ENCODE measurements around the gene PRDM4.

The PRDM4 gene

GRCh38 chr12:107760809-107761501 lies at the start of gene PRDM4:
Gene PRDM4 (minus strand): TSS chr12:107761137. CDS start chr12:107760515, 622 bp downstream.
- DNase-seq (ENCODE audit: low read depth in 2 of 2) = peak; percentile 76 to 80

- DNase-seq (ENCODE audit: low read depth in 2 of 2) = no peak
Observed at GRCh38 chr12:107807471-107808150, 46.7 kb upstream of the PRDM4 start.

GRCh38 chr12:107805488-107806180 lies 44.7 kb upstream of the PRDM4 start:
- DNase-seq (ENCODE audit: low read depth in 2 of 2) = no peak

GRCh38 chr12:107803092-107803491 lies 42.2 kb upstream of the PRDM4 start:
- DNase-seq (ENCODE audit: low read depth in 2 of 2) = no peak

- DNase-seq (ENCODE audit: low read depth in 2 of 2) = no peak
Observed at GRCh38 chr12:107801150-107801549, 40.2 kb upstream of the PRDM4 start.

- DNase-seq (ENCODE audit: low read depth in 2 of 2) = no peak
Observed at GRCh38 chr12:107798580-107798979, 37.6 kb upstream of the PRDM4 start.

- no peak for DNase-seq (ENCODE audit: low read depth in 2 of 2)
Observed at GRCh38 chr12:107794451-107794850, 33.5 kb upstream of the PRDM4 start.

GRCh38 chr12:107791465-107792089 lies 30.6 kb upstream of the PRDM4 start:
- no peak for DNase-seq (ENCODE audit: low read depth in 2 of 2)

GRCh38 chr12:107788690-107789458 lies 27.9 kb upstream of the PRDM4 start:
- DNase-seq (ENCODE audit: low read depth in 2 of 2) = no peak

GRCh38 chr12:107788281-107788680 lies 27.3 kb upstream of the PRDM4 start:
- DNase-seq (ENCODE audit: low read depth in 2 of 2) = no peak

- no peak for DNase-seq (ENCODE audit: low read depth in 2 of 2)
Observed at GRCh38 chr12:107783406-107784376, 22.8 kb upstream of the PRDM4 start.

- no peak for DNase-seq (ENCODE audit: low read depth in 2 of 2)
Observed at GRCh38 chr12:107782067-107782466, 21.1 kb upstream of the PRDM4 start.

GRCh38 chr12:107780298-107780697 lies 19.4 kb upstream of the PRDM4 start:
- no peak for DNase-seq (ENCODE audit: low read depth in 2 of 2)

GRCh38 chr12:107779077-107779831 lies 18.3 kb upstream of the PRDM4 start:
- no peak for DNase-seq (ENCODE audit: low read depth in 2 of 2)

GRCh38 chr12:107778383-107779025 lies 17.6 kb upstream of the PRDM4 start:
- no peak for DNase-seq (ENCODE audit: low read depth in 2 of 2)

GRCh38 chr12:107776171-107776570 lies 15.2 kb upstream of the PRDM4 start:
- no peak for DNase-seq (ENCODE audit: low read depth in 2 of 2)

GRCh38 chr12:107775093-107775721 lies 14.3 kb upstream of the PRDM4 start:
- DNase-seq (ENCODE audit: low read depth in 2 of 2) = no peak

- no peak for DNase-seq (ENCODE audit: low read depth in 2 of 2)
Observed at GRCh38 chr12:107774349-107775029, 13.6 kb upstream of the PRDM4 start, which contains the start of gene ASCL4. Gene ASCL4 (plus strand): TSS chr12:107774704. CDS start chr12:107775219, 515 bp downstream.

Data from stimulated activated CD4-positive, alpha-beta T cell treated with anti-CD3 and anti-CD28 coated beads, Interleukin-12 subunit alpha, Interleukin-12 subunit beta, amount 100 ng/mL, for 24 hours (primary cell).